GM12874 (cell line): Measurements from ENCODE around the gene GRIA4.

ENCODE experiments used
- TF ChIP-seq, protein P1 (sequence below): IDR thresholded peaks from 2 replicates; pipeline ENCODE4 v1.5.1; 2011; ENCODE audit warnings: low read depth, mild to moderate bottlenecking, control low read depth, low read length, moderate library complexity; ENCODE audit not compliant: insufficient read depth

GRIA4 gene

DNA sequence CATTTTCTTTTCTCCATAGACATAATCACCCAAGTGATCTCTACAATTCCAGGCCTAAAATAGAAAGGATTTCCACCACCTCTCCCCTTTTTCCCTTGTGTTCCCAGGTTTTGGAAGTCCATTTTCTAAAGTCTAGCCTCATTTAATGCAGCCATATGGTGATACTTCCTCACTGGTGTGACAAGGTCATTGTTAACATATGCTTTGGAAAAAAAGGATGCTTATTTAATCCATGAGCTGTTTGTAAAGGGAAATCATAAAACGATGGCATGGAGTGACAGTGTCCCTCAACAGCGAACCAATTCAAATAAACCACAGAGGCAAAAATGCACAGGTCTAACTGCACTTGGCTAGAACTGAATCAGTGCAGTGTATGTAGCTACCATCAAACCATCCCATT lies 26.6 kb downstream of the GRIA4 start:
- TF ChIP-seq, protein P1, sequence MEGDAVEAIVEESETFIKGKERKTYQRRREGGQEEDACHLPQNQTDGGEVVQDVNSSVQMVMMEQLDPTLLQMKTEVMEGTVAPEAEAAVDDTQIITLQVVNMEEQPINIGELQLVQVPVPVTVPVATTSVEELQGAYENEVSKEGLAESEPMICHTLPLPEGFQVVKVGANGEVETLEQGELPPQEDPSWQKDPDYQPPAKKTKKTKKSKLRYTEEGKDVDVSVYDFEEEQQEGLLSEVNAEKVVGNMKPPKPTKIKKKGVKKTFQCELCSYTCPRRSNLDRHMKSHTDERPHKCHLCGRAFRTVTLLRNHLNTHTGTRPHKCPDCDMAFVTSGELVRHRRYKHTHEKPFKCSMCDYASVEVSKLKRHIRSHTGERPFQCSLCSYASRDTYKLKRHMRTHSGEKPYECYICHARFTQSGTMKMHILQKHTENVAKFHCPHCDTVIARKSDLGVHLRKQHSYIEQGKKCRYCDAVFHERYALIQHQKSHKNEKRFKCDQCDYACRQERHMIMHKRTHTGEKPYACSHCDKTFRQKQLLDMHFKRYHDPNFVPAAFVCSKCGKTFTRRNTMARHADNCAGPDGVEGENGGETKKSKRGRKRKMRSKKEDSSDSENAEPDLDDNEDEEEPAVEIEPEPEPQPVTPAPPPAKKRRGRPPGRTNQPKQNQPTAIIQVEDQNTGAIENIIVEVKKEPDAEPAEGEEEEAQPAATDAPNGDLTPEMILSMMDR, result no peak

DNA sequence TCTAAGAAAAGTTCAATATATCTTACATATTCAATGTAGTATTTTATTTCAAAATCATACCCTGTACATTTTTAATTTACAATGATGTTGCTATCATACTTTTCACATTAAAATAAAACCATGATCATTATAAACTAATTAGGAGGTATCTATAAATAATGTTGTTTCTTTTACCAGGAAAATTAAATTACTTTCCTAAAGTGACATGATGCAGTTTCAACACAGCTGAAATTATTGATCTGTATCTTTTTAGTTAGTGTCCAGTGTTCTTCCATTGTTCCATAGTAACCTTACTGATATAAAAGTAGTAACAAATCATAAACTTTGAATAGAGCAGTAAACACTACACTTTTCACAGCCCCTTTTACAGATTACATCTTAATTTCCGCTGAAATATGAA lies 29.7 kb downstream of the GRIA4 start:
- TF ChIP-seq, protein P1, result no peak

GRCh38 chr11:105641433-105641832 lies 31.6 kb downstream of the GRIA4 start:
- TF ChIP-seq, protein P1, result no peak

DNA sequence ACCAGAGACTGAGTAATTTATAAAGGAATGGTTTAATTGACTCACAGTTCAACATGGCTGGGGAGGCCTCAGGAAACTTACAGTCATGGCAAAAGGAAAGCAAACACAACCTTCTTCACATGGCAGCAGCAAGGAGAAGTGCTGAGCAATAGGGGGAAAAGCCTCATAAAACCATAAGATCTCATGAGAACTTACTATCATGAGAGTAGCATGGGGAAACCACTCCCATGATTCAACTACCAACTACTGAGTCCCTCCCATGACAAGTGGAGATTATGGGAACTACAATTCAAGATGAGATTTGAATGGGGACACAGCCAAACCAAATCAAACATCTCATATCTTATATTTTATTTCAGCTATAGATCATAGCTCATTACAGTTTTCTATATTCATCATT lies 33.0 kb downstream of the GRIA4 start:
- TF ChIP-seq, protein P1, result no peak

- TF ChIP-seq, protein P1, result no peak
These were observed 35.1 kb downstream of the GRIA4 start for GRCh38 chr11:105644839-105645573.

DNA sequence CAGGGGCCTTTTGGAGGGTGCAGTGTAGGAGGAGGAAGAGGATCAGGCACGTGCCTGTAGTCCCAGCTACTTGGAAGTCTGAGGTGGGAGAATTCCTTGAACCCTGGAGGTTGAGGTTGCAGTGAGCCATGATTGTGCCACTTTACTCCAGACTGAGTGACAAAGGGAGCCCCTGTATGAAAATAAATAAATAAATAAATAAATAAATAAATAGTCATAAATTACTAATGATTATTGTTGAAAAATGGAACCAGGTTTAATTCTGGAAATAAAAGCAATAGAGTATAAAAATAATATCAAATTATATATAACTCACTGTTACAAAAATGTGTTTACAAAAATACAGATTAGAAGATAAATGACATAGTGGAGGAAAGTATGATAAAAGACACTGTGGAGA lies 37.9 kb downstream of the GRIA4 start:
- TF ChIP-seq, protein P1, result no peak

GRCh38 chr11:105648762-105649161 lies 38.9 kb downstream of the GRIA4 start:
- TF ChIP-seq, protein P1, result no peak
